Sigmoid colon (tissue), 3 donors: ENCODE data around the gene CDKAL1.

ENCODE experiments used
- CTCF ChIP-seq, 4 experiments: fragments of 450-650 bp in 3 of 4; fragments of 200-600 bp in 1 of 4; IDR thresholded peaks; one replicate each; pipeline ENCODE4 v1.5.1; 2016 to 2019; ENCODE audit warnings: antibody characterized with exemption in 4 of 4, mild to moderate bottlenecking in 3 of 4, moderate library complexity in 2 of 4
- POLR2A ChIP-seq, 2 donors: fragments of 450-650 bp; IDR thresholded peaks; one replicate each; pipeline ENCODE4 v1.6.1; 2016; ENCODE audit warnings: antibody characterized with exemption in 2 of 2, mild to moderate bottlenecking in 2 of 2, moderate library complexity in 2 of 2

GRCh38 chr6:20873425-20874190 lies 339.4 kb downstream of the CDKAL1 start:
- no peak for TF ChIP-seq CTCF (IDR thresholded peaks at IDR 0.05)
- TF ChIP-seq POLR2A (IDR thresholded peaks at IDR 0.05): no peak
